NCI-H2171 treated with DMSO at 0.1 percent for 48 hours (cell line): ENCODE results near the gene NKTR.

Source experiments
- DNase-seq: peaks from one replicate; lab custom pipeline; 2025; lab: John Stamatoyannopoulos, UW

NKTR gene

DNA sequence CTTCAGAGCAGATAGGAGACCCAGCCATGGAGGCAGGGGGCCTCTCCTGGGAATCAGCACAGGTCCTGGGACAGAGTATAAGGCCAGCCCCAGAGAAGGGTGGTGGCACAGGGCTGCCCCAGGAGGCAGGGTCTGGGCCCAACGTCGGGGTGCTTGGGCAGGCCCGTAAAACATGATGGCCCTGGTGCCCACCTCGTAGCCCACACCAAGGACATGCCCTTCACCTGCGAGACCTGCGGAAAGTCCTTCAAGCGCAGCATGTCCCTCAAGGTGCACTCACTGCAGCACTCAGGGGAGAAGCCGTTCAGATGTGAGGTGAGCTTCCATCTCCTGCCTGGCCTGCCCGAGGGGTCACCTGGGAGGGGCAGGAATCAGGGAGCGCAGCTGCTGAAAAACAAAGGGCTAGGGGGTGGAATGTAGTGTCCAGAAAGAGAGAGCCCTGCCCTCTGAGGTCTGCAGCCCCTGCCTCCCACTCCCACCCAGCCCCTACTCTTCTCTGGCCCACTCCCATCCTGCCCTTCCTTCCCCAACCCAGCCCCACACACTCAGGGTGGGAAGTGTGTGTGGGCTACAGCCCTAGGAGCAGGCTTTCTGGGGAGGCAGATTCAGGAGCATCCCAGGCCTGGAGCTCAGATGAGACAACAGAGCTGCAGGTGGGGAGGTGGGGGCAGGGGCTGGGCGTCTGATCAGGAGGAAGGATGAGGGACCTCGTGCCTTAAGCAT is 62.5 kb downstream of the NKTR start:
- DNase-seq, result no peak

DNA sequence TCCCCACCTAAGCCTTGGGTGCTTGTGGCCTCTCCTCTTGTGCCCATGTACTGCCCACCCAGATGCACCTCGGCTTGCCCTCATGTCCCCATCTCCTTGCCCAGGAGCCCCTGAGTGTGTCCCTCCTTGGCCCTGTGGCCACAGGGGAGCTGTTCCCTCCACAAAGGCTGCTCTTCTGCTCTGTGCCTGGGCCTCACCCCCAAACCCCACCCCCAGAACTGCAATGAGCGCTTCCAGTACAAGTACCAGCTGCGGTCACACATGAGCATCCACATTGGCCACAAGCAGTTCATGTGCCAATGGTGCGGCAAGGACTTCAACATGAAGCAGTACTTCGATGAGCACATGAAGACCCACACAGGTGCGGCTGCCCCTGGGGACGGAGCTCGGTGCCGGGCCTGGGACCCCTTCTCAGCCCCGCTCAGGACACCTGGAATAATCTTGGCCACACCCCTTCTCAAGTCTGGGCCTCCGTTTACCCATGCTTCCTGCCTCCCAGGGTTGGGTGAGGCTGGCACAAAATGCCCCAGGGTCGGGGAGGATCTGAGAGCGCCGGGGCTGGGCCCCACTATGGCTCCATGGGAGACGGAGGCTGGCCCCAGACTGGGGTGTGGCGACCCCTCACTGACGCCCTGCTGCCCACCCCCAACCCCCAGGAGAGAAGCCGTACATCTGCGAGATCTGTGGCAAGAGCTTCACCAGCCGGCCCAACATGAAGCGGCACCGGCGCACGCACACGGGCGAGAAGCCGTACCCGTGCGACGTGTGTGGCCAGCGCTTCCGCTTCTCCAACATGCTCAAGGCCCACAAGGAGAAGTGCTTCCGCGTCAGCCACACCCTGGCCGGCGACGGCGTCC is 63.3 kb downstream of the NKTR start:
- DNase-seq, result no peak

DNA sequence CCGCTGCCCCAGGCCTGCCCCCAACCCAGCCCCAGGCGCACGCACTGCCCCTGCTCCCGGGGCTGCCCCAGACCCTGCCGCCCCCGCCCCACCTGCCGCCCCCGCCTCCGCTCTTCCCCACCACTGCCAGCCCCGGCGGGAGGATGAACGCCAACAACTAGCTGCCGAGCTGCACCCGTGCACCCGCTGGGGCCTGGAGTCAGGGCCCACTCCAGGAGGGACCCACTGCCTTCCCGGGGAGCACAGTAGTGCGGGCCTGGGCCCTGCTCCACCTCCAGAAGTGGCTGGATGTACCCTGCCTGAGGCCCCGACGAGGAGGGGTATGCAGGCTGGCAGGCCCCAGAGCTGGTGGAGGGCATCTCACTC is 63.9 kb downstream of the NKTR start:
- DNase-seq, result no peak

DNA sequence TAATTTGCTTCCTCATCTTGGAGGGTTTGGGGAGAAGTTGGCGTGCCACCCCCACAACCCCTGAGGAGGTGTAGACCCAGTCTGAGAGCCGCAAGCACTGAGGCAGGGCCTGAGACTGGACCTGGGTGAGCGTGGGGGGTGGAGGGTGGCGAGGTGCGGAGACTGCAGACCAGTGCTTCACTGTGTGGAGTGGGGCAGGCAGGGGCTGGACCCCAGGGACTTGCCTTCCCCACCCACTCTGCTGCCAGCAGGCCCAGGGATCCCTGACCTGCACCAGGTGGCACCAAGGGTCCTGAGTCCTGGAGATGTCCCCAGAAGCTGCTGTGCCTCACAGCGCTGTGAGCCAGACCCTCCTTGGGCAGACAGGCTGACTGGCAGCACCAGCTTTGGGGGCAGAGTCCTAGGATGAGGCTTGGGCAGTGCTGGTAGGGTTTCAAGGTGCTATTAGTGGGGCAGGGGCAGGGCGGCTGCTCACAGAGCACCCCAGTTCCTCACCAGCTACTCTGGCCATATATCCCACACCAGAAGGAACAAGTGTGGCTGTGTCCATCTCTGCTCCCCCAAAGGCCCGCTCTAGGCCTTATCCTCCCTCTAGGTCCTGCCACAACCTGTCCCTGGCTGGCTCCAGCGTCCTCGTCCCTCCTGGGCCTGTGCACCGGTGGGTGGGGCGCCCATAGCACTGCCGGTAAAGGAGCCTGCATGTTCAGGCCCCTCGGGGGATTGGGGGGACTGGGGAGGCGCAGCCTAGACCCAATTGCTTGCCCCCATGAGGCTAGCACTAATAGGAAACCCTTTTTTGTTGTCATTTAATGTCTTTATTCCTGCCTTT is 64.8 kb downstream of the NKTR start:
- DNase-seq, result no peak

DNA sequence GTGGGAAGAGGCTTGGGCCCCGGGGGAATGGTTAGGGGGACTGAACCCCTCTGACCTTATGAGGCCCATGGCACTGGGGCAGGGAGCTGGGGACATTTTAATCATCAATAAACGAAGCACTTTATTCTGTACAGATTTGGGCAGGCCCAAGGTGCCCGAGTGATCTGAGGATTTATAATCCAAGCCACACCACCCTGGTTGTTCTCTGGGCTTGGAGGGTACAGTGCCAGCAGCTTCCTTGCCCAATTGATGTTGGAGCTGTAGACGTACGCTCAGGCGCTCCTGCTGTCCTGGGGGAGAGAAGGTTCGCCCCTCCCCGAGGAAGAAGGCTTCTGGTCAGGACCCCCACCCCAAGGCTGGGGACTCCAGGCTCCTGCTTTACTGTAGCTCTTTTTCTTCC is 65.5 kb downstream of the NKTR start:
- no peak for DNase-seq

DNA sequence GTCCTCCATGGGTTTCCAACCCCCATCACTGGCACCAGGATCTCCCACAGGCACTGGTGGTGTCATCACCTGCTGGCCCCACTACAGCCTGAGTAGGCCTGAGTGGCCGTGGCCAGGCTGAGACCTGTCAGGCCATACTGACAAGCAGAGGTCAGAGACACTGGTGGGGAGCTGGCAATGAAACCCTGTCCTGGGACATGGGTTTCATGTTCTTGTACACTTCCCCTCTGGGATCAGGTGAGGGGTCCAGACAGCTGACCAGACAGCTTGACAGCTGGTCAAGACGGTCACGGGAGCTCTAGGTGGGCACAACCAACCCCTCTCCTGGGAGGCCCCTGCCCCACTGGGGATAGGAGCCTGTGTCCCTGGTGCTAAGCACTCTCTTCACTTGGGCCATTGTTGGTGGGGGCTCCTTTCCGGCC is 66.1 kb downstream of the NKTR start:
- no peak for DNase-seq

DNA sequence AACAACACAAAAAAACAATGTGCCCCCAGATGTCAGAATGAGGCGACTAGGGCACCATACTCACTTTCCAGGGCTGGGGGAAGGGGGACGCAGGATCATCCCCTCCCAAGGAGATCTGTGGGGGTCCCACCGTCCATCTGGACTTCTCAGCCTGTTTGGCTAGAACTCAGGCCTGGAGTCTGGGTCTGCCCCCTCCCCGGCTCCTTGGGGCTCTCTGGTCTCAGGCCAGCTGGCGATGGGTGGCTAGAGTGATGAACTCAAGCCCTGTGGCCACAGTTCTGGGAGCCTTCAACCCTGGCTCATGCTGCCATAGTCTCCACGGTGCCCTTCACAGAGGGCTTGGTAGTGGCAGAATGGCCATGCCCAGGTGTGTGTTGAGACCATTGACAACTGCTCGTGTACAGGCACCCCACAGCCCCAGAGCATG is 66.6 kb downstream of the NKTR start:
- DNase-seq, result no peak

DNA sequence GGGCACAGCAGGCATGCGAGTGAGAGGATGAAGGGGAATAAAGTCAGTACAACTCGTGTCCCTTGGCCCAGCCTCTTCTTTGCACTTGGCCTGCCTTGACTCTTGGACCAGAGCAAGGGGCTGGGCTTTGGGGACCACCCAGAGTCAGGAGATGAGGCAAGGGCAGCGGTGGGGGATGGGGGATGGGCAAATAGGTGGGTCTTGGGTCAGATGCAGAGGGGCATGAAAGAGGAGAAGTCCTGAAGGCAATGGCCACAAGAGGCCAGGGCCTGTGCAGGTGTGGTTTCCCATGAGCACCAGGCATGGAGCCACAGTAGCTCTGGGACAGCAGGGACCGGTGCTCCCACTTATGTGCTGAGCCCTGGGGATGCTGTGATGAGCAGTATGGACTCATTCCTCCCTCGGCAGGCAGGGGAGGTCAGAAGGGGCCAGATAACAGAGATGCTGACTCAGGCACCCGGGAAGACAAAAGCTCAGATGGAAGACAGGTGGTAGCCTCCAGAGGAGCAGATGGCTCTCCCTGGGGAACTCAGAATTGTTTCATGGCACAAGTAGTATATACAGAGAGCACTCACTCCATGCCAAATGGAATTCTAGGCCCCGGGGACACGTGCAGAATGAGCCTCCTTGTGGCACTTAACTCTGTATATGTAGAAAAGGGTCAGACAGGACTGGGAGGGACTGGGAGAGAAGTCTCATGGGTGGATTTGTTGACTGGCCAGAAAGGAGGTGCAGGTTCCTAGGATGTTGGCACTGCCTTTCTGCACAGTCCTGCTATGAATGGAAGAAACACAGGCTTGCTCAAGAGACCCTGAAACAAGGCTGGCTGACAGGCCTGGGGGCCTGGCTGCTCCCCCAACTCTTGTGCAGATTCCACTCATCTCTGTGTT is 67.3 kb downstream of the NKTR start:
- DNase-seq, result peak; percentile 93

DNA sequence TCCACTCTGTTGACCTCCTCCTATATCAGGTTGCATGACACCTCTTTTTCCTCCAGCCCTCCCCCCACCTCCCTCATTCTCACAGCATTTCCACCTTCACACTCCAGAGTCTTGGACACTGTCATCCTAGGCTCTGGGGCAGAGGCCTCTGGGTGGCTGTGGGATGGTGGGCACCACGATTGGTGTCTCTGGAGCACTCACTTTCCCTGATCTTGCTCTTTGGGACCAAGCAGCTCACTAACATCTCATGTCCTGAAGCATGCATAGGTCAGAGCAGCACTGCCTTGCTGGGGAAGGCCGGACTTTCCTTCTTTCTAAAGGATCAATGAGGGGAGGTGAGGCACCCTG is 67.9 kb downstream of the NKTR start:
- DNase-seq, result no peak

DNA sequence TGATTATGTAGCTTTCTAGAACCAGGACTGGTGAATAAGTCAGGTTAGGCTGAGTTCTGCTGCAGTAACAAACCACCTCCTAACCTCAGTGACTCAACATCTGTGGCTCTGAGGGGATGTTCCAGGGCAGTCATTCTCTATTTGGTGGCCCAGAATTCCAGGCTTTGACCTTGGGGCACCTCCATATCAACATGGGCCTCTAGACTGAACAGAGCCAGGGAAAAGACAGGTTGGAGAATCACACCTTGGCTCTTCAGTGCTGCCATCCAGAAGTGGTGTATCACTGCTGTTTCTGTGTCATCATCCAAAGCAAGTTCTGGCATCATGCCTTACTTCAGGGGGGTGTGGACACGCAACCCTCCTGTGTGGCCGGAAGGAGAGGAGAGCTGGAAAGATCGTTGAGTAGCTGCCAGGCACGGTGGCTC is 68.3 kb downstream of the NKTR start:
- DNase-seq, result no peak

DNA sequence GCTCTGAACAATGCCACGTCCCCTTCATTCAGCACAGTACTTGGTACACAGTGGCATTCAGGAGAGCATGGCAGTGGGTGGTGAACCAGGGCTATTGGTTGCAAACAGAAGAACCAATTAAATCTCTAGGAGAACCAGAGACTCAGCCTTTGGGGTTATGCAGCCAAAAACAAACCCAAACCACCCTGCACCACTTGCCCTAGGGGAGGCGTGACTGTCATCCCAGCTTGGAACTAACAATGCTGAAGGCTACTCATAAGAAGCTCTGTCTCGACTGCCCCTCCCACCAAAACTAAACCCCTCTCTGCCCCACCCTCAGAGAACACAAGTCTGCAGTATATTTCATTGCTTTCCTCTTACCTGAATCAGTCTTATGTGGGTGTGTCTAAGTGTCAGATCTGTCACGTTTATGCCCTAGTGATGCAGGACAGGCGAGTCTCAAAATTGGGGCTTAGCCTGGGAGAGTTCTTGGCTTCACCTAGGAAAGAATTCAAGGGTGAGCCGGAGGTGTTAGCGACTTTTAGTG is 69.6 kb downstream of the NKTR start:
- no peak for DNase-seq

DNA sequence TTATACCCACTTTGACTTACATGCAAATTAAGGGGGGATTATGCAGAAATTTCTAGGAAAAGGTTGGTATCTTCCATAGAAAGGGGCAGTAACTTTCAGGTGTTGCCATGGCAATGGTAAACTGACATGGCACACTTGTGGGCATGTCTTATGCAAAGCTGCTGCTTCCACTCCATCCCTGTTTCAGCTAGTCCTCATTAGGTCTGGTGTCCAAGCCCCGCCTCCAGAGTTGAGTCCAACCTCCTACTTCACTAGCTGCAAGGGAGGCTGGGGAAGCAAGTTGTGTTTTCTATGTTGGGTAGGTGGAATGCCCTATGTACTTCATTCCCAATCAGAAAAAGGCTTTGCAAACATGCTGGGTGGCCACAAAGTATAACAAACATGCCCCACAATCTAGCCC is 70.2 kb downstream of the NKTR start:
- DNase-seq, result no peak

DNA sequence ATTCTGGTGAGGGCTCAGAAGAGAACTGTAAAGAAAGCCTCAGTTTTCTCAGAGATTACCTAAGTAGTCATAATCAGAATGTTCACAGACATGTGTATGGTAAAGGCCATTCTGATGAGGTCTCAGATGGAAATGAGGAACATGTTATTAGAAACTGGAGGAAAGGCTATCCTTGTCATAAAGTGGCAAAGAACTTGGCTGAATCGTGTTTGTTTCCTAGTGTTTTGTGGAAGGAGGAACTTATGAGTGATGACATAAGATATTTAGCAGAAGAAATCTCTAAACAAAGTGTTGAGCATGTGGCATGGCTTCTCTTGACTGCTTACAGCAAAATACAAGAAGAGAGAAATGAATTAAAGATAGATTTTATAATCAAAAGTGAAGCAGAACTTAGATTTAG is 72.0 kb downstream of the NKTR start:
- DNase-seq, result no peak

DNA sequence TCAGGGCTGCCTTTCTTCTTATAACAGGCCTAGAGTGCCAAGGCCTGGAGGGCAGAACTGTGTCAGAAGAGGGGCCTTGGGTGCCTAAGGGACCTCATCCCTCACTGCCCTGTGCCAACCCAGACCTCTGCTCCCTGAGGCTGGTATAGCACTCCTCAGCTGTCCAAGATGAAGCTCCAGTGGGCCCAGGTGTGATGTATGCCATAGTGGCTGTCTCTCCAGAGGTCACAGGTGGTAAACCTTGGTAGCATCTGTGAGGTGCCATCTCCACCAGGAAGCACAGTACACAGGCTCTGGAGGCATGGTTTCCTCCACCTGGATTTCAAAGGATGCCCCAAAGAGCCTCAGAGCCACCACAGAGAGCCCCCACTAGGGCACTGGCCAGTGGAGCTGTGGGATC is 72.6 kb downstream of the NKTR start:
- no peak for DNase-seq

DNA sequence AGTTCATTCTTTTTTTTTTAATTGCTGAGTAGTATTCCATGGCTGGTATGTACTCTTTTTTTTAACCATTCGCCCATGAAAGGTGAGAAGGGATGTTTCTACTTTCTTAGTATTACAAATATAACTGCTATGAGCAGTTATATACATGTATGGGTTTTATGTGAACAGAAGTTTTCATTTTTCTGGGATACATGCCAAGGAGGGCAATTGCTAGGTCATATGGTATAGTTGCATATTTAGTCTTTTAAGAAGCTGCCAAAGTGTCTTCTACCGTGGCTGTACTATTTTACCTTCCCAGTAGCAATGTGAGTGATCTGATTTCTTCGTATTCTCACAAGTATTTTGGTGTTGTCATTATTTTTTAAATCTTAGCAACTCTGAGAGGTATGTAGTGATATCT is 73.7 kb downstream of the NKTR start:
- DNase-seq, result peak; percentile 61

DNA sequence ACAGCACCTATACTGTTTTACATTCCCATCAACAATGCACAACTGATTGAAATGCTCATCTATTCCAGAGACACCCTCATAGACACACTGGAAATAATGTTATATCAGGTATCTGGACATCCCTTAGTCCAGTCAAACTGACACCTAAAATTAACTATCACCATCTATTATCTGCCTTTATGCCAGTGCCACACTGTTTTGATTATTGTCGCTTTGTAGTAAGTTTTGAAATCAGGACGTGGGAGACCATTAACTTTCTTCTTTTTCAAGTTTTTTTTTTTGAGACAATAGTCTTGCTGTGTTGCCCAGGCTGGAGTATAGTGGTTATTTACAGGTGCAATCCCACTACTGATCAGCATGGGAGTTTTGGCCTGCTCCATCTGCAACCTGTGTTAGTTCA is 75.4 kb downstream of the NKTR start:
- DNase-seq, result no peak

DNA sequence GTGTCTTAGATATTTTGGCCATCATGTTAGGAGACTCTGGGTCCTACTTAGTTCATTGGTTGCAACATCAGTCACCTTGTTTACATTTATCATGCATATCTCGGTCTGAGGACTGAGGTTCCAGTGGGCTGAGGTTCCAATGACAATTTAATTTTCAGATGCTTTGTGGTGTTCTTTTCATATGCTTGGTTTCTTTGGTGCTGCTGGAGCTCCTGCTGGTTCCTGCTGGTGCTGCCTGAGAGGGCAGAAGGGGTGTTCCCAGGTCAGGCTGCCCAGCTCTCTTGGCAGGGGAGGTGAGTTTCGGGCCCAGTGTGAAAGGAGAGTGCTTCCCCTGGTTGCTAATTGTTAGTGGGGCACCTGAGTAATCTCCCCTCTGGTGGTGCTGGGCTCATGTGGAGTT is 78.0 kb downstream of the NKTR start:
- DNase-seq, result no peak

DNA sequence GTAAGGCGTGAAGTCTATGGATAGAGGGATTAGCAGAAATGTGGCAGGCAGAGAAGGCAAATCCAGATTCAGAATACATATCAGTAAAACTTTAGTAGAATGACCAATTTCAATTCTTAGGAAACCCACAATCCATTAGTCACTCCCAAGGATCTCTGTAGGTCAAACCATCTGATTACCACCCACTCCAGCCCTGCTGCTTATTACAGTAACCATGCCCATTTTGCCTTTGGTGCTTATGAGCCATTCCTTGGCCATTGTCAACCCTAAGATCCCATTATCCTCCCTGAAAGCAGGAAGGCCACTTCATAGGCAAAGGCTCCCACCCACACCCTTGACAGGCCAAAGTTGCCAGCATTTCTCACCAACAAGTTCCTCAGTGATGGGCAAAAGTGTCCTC is 79.8 kb downstream of the NKTR start:
- DNase-seq, result no peak

DNA sequence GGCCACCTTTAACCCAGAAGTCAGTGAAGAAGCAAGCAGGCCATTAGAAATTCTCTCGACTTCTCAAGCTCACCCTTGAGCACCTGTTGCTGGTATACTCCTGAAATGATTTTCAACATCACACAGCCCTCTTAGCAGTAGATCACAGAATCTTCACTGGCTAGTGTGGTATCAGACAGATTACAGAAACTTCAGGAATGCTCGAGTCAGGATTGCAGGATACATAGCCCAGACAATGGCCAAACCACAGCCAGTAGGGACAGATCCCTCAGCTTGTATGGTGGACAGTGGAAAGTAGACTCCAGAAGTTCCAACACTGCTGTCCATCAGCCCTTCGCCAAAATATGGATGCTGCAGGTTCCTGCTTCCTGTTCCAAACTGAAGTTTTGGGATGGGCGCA is 80.3 kb downstream of the NKTR start:
- DNase-seq, result no peak

DNA sequence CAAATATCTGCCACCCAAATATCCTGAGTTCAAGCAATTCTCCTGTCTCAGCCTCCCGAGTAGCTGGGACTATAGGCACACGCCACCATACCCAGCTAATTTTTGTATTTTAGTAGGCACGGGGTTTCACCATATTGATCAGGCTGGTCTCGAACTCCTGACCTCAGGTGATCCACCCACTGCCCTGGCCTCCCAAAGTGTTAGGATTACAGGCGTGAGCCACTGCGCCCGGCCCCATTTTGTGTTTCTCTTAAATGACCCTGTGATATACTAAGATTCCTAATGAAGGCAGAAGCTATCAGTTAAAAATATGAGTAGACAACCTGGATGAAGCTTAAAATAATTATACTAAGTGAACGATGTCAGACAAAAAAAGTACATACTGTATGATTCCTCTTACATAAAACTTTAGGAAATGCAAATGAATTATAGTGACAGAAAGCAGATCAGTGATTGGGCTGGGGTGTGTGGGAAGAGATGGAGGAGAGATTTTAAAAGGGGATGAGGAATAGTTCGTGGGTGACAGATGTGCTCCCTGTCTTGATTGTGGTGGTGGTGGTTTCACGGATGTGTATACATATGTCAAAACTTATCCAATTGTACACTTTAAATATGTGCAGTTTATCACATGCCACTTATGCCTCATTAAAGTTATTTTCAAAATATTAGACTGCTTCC is 81.0 kb downstream of the NKTR start:
- DNase-seq, result no peak
